Neural cell (in vitro differentiated cells): ENCODE data around the gene ITFG2. TPM values are rescaled to one million over a fixed set of nuclear protein-coding genes. Genes with fewer than 3 reads are reported as not detected.

Experiments
- H2AFZ ChIP-seq: fragments of 200-600, 300-800 bp; sonication (generic), shearing (Covaris generic); 2 replicates; pipeline ENCODE4 v1.6.0; 2014; ENCODE audit warnings: low read depth, mild to moderate bottlenecking, antibody characterized with exemption, low read length, moderate library complexity
- H3F3A ChIP-seq: fragments of 200-600 bp; shearing (Covaris generic); 2 replicates; pipeline ENCODE4 v1.6.1; 2016; ENCODE audit warnings: mild to moderate bottlenecking, moderate library complexity, mixed read lengths, antibody characterized with exemption, low read length; ENCODE audit not compliant: insufficient read depth, poor library complexity, severe bottlenecking
- H3K27ac ChIP-seq: fragments of 200-600, 300-800 bp; sonication (generic), shearing (Covaris generic); 2 replicates; pipeline ENCODE4 v1.5.1; 2014; ENCODE audit warnings: mild to moderate bottlenecking, low read length, moderate library complexity
- H3K27me3 ChIP-seq: fragments of 300-800, 200-600 bp; sonication (generic), shearing (Covaris generic); 2 replicates; pipeline ENCODE4 v1.6.0; 2014; ENCODE audit warnings: mild to moderate bottlenecking, low read depth, low read length, moderate library complexity; ENCODE audit not compliant: insufficient read depth
- H3K36me3 ChIP-seq: fragments of 300-800, 200-600 bp; sonication (generic), shearing (Covaris generic); 2 replicates; pipeline ENCODE4 v1.5.1; 2014; ENCODE audit warnings: mild to moderate bottlenecking, antibody characterized with exemption, low read length, moderate library complexity; ENCODE audit not compliant: insufficient read depth
- H3K4me2 ChIP-seq: fragments of 300-800, 200-600 bp; sonication (generic), shearing (Covaris generic); 2 replicates; pipeline ENCODE4 v1.6.0; 2014; ENCODE audit warnings: mild to moderate bottlenecking, low read length
- H3K4me3 ChIP-seq: fragments of 300-800, 200-600 bp; sonication (generic), shearing (Covaris generic); 2 replicates; pipeline ENCODE4 v1.5.1; 2014; ENCODE audit warnings: mild to moderate bottlenecking, low read length, moderate library complexity
- H3K79me2 ChIP-seq: fragments of 200-600 bp; shearing (Covaris generic); replicated peaks from 2 replicates; pipeline ENCODE4 v1.6.0; 2014; ENCODE audit warnings: mild to moderate bottlenecking, low read length, moderate library complexity; ENCODE audit not compliant: insufficient read depth
- H3K9ac ChIP-seq: fragments of 300-800, 200-600 bp; sonication (generic), shearing (Covaris generic); 2 replicates; pipeline ENCODE4 v1.6.1; 2016; ENCODE audit warnings: mild to moderate bottlenecking, low read length, mixed read lengths
- H3K9me2 ChIP-seq: fragments of 200-600 bp; shearing (Covaris generic); 2 replicates; pipeline ENCODE4 v1.6.1; 2016; ENCODE audit warnings: mild to moderate bottlenecking, low read length, mixed read lengths; ENCODE audit not compliant: insufficient read depth
- H3K9me3 ChIP-seq: fragments of 200-600, 300-800 bp; sonication (generic), shearing (Covaris generic); 2 replicates; pipeline ENCODE4 v1.6.1; 2016; ENCODE audit warnings: mild to moderate bottlenecking, mixed run types, low read length, moderate library complexity, mixed read lengths
- H4K20me1 ChIP-seq: fragments of 200-600 bp; shearing (Covaris generic); 2 replicates; pipeline ENCODE4 v1.6.1; 2016; ENCODE audit warnings: mild to moderate bottlenecking, mixed run types; ENCODE audit not compliant: insufficient read depth
- CTCF ChIP-seq: fragments of 450-650 bp; IDR thresholded peaks from 2 replicates; pipeline ENCODE4 v1.5.1; 2014; ENCODE audit warnings: antibody characterized with exemption, mild to moderate bottlenecking, moderate library complexity; ENCODE audit not compliant: poor library complexity, severe bottlenecking
- EP300 ChIP-seq: fragments of 450-650 bp; conservative IDR thresholded peaks from 2 replicates; pipeline ENCODE4 v1.6.1; 2014; ENCODE audit warnings: antibody characterized with exemption, mild to moderate bottlenecking, moderate library complexity; ENCODE audit not compliant: poor library complexity, severe bottlenecking
- EZH2 ChIP-seq: fragments of 200-600, 300-800 bp; shearing (Covaris generic), sonication (generic); IDR thresholded peaks from 2 replicates; pipeline ENCODE4 v1.6.1; 2014; ENCODE audit warnings: antibody characterized with exemption, low read length, borderline replicate concordance, mild to moderate bottlenecking; ENCODE audit not compliant: insufficient read depth, poor library complexity, severe bottlenecking
- MXI1 ChIP-seq: fragments of 450-650 bp; conservative IDR thresholded peaks from 2 replicates; pipeline ENCODE4 v1.6.1; 2014; ENCODE audit warnings: antibody characterized with exemption, mild to moderate bottlenecking; ENCODE audit not compliant: poor library complexity, severe bottlenecking
- POLR2AphosphoS5 ChIP-seq: IDR thresholded peaks from 2 replicates; pipeline ENCODE4 v1.6.1; 2012
- RAD21 ChIP-seq: fragments of 450-650 bp; conservative IDR thresholded peaks from 2 replicates; pipeline ENCODE4 v1.6.1; 2014; ENCODE audit warnings: antibody characterized with exemption, mild to moderate bottlenecking, moderate library complexity
- REST ChIP-seq: IDR thresholded peaks from 2 replicates; pipeline ENCODE4 v1.6.1; 2012; ENCODE audit warnings: borderline replicate concordance
- SMC3 ChIP-seq: fragments of 450-650 bp; conservative IDR thresholded peaks from 2 replicates; pipeline ENCODE4 v1.6.1; 2014; ENCODE audit warnings: antibody characterized with exemption, mild to moderate bottlenecking, moderate library complexity; ENCODE audit not compliant: poor library complexity
- TAF1 ChIP-seq: IDR thresholded peaks from 2 replicates; pipeline ENCODE4 v1.6.1; 2012; ENCODE audit warnings: low read depth
- polyA plus RNA-seq: library from polyadenylated mRNA; depleted of rRNA; stranded (reverse); fragments of >200 nt; gene quantifications from 2 replicates; pipeline ENCODE4 v1.2.3, GENCODE V29; 2014

The ITFG2 gene
- polyA plus RNA-seq, 1 donor from 2014 or later, result 22.2 TPM

- H3K79me2 ChIP-seq, result no peaks in the 10 kb centered on the region
- H3K4me3 ChIP-seq, result no peak overlapping the region
- H3K27ac ChIP-seq, result no peak overlapping the region
- TF ChIP-seq EP300, result no peak
- TF ChIP-seq MXI1, result no peak
- no peak for TF ChIP-seq POLR2AphosphoS5
- H3K9ac ChIP-seq, result no peak overlapping the region
- no peaks in the 10 kb centered on the region for H3F3A ChIP-seq
- no peaks in the 10 kb centered on the region for H3K36me3 ChIP-seq
- H3K27me3 ChIP-seq, result no peaks in the 10 kb centered on the region
- H3K9me2 ChIP-seq, result no peaks in the 10 kb centered on the region
- H2AFZ ChIP-seq, result no peak overlapping the region
- no peaks in the 10 kb centered on the region for H3K9me3 ChIP-seq
- no peaks in the 10 kb centered on the region for H4K20me1 ChIP-seq
- H3K4me2 ChIP-seq, result no peak overlapping the region
These were observed 37.0 kb upstream of the ITFG2 start for GRCh38 chr12:2775431-2775830.

GRCh38 chr12:2776129-2776806 lies 36.2 kb upstream of the ITFG2 start:
- no peak overlapping the region for H3K9ac ChIP-seq
- no peak for TF ChIP-seq REST
- no peak for TF ChIP-seq EZH2
- no peak for TF ChIP-seq RAD21
- TF ChIP-seq SMC3, result no peak
- TF ChIP-seq POLR2AphosphoS5, result no peak
- TF ChIP-seq EP300, result no peak
- TF ChIP-seq MXI1, result no peak
- TF ChIP-seq CTCF, result no peak
- no peak for TF ChIP-seq TAF1
- no peaks in the 10 kb centered on the region for H3F3A ChIP-seq
- no peaks in the 10 kb centered on the region for H4K20me1 ChIP-seq
- H2AFZ ChIP-seq, result no peak overlapping the region
- no peaks in the 10 kb centered on the region for H3K79me2 ChIP-seq
- H3K4me2 ChIP-seq, result no peak overlapping the region
- H3K27ac ChIP-seq, result no peak overlapping the region
- H3K36me3 ChIP-seq, result no peaks in the 10 kb centered on the region
- H3K4me3 ChIP-seq, result no peak overlapping the region
- no peaks in the 10 kb centered on the region for H3K27me3 ChIP-seq
- no peaks in the 10 kb centered on the region for H3K9me2 ChIP-seq
- no peaks in the 10 kb centered on the region for H3K9me3 ChIP-seq
